ENCODE data around the gene EPHB1. TPM values are rescaled to one million over a fixed set of nuclear protein-coding genes. Genes with fewer than 3 reads are reported as not detected.

Gene EPHB1
- total and polyA plus RNA-seq, 2 donors (not counting 3 experiments of a cell fraction or from before 2014, with no cell fraction given): 1.3 to 5.2 TPM

DNA sequence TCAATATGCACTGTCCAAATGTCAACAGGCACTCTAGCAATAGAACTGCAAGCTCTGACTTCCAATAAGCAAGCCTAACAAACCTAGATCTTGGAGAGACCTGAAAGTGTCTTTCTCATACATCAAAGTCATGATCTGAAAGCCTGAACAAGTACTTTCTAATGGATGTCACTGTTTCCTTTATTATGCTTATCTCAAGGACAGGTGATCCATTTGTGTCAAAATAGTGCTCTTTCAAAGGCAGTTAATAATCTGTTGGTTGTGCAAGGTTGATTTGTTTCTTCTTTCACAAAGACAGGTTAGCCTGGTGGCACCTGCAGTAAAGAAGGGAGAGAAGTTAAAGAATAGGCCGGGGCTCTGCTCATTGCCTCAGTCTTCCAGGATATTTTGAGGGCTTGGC lies 146.8 kb downstream of the EPHB1 start:
- no peaks in the 10 kb centered on the region for H3K27me3 ChIP-seq (ENCODE audit: control insufficient read depth in 2 of 2, insufficient read depth in 2 of 2, low read length in 2 of 2)
- no peak overlapping the region for H2AFZ ChIP-seq (ENCODE audit: low read depth, low read length)
- H3K9ac ChIP-seq (replicated peaks; ENCODE audit: extremely low read depth, insufficient read depth, low read length): no peak overlapping the region
- TF ChIP-seq, protein P1, sequence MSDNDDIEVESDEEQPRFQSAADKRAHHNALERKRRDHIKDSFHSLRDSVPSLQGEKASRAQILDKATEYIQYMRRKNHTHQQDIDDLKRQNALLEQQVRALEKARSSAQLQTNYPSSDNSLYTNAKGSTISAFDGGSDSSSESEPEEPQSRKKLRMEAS (IDR thresholded peaks at IDR 0.05; ENCODE audit: insufficient read depth, insufficient read length): no peak
- no peak for TF ChIP-seq JUN (IDR thresholded peaks at IDR 0.05; ENCODE audit: borderline replicate concordance, insufficient read depth, insufficient read length, low read depth)
- no peak for TF ChIP-seq GATA2 (IDR thresholded peaks at IDR 0.05; ENCODE audit: insufficient read depth, insufficient read length, low read depth, low read length)
- TF ChIP-seq POLR2A (IDR thresholded peaks at IDR 0.05; ENCODE audit: low read depth, low read length): no peak
- TF ChIP-seq POLR2AphosphoS5 (IDR thresholded peaks at IDR 0.05; ENCODE audit: insufficient read depth, low read depth, low read length): no peak
- TF ChIP-seq, protein P2, sequence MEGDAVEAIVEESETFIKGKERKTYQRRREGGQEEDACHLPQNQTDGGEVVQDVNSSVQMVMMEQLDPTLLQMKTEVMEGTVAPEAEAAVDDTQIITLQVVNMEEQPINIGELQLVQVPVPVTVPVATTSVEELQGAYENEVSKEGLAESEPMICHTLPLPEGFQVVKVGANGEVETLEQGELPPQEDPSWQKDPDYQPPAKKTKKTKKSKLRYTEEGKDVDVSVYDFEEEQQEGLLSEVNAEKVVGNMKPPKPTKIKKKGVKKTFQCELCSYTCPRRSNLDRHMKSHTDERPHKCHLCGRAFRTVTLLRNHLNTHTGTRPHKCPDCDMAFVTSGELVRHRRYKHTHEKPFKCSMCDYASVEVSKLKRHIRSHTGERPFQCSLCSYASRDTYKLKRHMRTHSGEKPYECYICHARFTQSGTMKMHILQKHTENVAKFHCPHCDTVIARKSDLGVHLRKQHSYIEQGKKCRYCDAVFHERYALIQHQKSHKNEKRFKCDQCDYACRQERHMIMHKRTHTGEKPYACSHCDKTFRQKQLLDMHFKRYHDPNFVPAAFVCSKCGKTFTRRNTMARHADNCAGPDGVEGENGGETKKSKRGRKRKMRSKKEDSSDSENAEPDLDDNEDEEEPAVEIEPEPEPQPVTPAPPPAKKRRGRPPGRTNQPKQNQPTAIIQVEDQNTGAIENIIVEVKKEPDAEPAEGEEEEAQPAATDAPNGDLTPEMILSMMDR (IDR thresholded peaks at IDR 0.05; ENCODE audit: extremely low read depth in 1 of 2, insufficient read depth in 1 of 2, low read depth in 1 of 2, low read length in 2 of 2): no peak
- TF ChIP-seq FOS (IDR thresholded peaks at IDR 0.05; ENCODE audit: borderline replicate concordance, insufficient read depth, low read length): no peak
- no peak for TF ChIP-seq MYC (IDR thresholded peaks at IDR 0.05; ENCODE audit: low read depth, low read length)
- TF ChIP-seq EZH2 (IDR thresholded peaks at IDR 0.05; ENCODE audit: borderline replicate concordance, low read depth, low read length, severe bottlenecking): no peak
- DNase-seq (ENCODE audit: low read depth, low spot score): no peak
- H3K79me2 ChIP-seq (ENCODE audit: control insufficient read depth, insufficient read depth, low read length): no peaks in the 10 kb centered on the region
- no peaks in the 10 kb centered on the region for H4K20me1 ChIP-seq (replicated peaks; ENCODE audit: control insufficient read depth, extremely low read depth, insufficient read depth, low read length)
- H3K4me1 ChIP-seq (ENCODE audit: control insufficient read depth, extremely low read depth, insufficient read depth, low read length): no peaks in the 10 kb centered on the region
- no peak overlapping the region for H3K27ac ChIP-seq (ENCODE audit: insufficient read depth, low read depth, low read length)
- ChIA-PET CTCF (no interaction called here), POLR2A (no interaction called here)
- intact Hi-C loops (cut with micrococcal nuclease): no loop called here
- H3K9me1 ChIP-seq (replicated peaks; ENCODE audit: control insufficient read depth, extremely low read depth, insufficient read depth, low read length): no peaks in the 10 kb centered on the region
- no peak for FAIRE-seq
- no peak overlapping the region for H3K4me2 ChIP-seq (ENCODE audit: insufficient read depth, low read length)
- no peaks in the 10 kb centered on the region for H3K9me3 ChIP-seq (replicated peaks; ENCODE audit: control insufficient read depth, insufficient read depth, low read length)
- dilution Hi-C loops (cut with MboI; ENCODE audit: extremely low pct_ligation_motif_present, low sequenced_read_pairs): no loop called here
- no peak overlapping the region for H3K4me3 ChIP-seq (replicated peaks in 1 of 3; ENCODE audit: insufficient read depth in 1 of 3, low read depth in 1 of 3, low read length in 3 of 3)
- BruUV-seq (replicated peaks): no TSS peak
- no peaks in the 10 kb centered on the region for H3K36me3 ChIP-seq (ENCODE audit: control insufficient read depth in 2 of 2, extremely low read depth in 1 of 2, insufficient read depth in 2 of 2, low read length in 2 of 2)
